HepG2 (cell line): Measurements from ENCODE around the gene LSM12. TPM values are rescaled to one million over a fixed set of nuclear protein-coding genes. Genes with fewer than 3 reads are reported as not detected.

Source experiments
- CCDC6 ChIP-seq: sonication (generic); formaldehyde crosslinking; IDR thresholded peaks from 2 replicates; pipeline ENCODE4 v1.8.1; 2022; ENCODE audit warnings: mild to moderate bottlenecking, missing genetic modification reagents, moderate library complexity
- CHD2 ChIP-seq: IDR thresholded peaks from 2 replicates; pipeline ENCODE4 v1.6.1; 2011; ENCODE audit warnings: low read depth, low read length, improper control_type of control experiment
- ERF ChIP-seq: IDR thresholded peaks from 2 replicates; pipeline ENCODE4 v1.6.1; 2018; ENCODE audit warnings: missing biosample characterization, missing genetic modification reagents
- FOXA1 ChIP-seq, 2 experiments: fragments of 450-650 bp in 1 of 2; sonication (generic) in 1 of 2; formaldehyde crosslinking in 1 of 2; IDR thresholded peaks; 2 replicates each; pipeline versions ENCODE4 v1.4.0 to v1.6.1; 2016 to 2020; ENCODE audit warnings: missing genetic modification reagents in 1 of 2
- HOXA3 ChIP-seq: sonication (generic); formaldehyde crosslinking; IDR thresholded peaks from 2 replicates; pipeline ENCODE4 v1.5.0; 2020; ENCODE audit warnings: missing genetic modification reagents
- KLF15 ChIP-seq: sonication (generic); formaldehyde crosslinking; IDR thresholded peaks from 2 replicates; pipeline ENCODE4 v1.8.1; 2023; ENCODE audit warnings: borderline replicate concordance, mild to moderate bottlenecking, inconsistent platforms, missing genetic modification reagents, mixed read lengths
- MXD4 ChIP-seq: IDR thresholded peaks from 2 replicates; pipeline ENCODE4 v1.6.1; 2016; ENCODE audit warnings: mild to moderate bottlenecking, missing biosample characterization, missing genetic modification reagents
- PITX1 ChIP-seq: sonication (generic); formaldehyde crosslinking; IDR thresholded peaks from 2 replicates; pipeline ENCODE4 v1.5.1; 2020; ENCODE audit warnings: mild to moderate bottlenecking, missing genetic modification reagents
- SNRNP70 ChIP-seq: fragments of 200-400 bp; formaldehyde crosslinking; IDR thresholded peaks from 2 replicates; pipeline ENCODE4 v1.6.1; 2017; ENCODE audit warnings: mild to moderate bottlenecking, low read depth, low read length, moderate library complexity
- SP5 ChIP-seq: IDR thresholded peaks from 2 replicates; pipeline ENCODE4 v1.6.1; 2016; ENCODE audit warnings: low read depth, borderline replicate concordance
- STAT6 ChIP-seq: sonication (generic); formaldehyde crosslinking; IDR thresholded peaks from 2 replicates; pipeline ENCODE4 v1.4.0; 2020; ENCODE audit warnings: missing genetic modification reagents, mild to moderate bottlenecking, borderline replicate concordance
- ZNF567 ChIP-seq: sonication (generic); formaldehyde crosslinking; IDR thresholded peaks from 2 replicates; pipeline ENCODE4 v1.8.1; 2023; ENCODE audit warnings: mild to moderate bottlenecking, missing genetic modification reagents, borderline replicate concordance
- ZNF614 ChIP-seq: IDR thresholded peaks from 2 replicates; pipeline ENCODE4 v1.6.1; 2018; ENCODE audit warnings: missing biosample characterization, missing genetic modification reagents, inconsistent platforms, borderline replicate concordance
- ZNF75D ChIP-seq: sonication (generic); formaldehyde crosslinking; IDR thresholded peaks from 2 replicates; pipeline ENCODE4 v1.8.1; 2023; ENCODE audit warnings: missing genetic modification reagents, mild to moderate bottlenecking, borderline replicate concordance
- ZNF800 ChIP-seq: sonication (generic); formaldehyde crosslinking; IDR thresholded peaks from 2 replicates; pipeline ENCODE4 v1.4.0; 2020; ENCODE audit warnings: missing genetic modification reagents
- ZNF891 ChIP-seq: sonication (generic); formaldehyde crosslinking; IDR thresholded peaks from 2 replicates; pipeline ENCODE4 v1.5.0; 2020; ENCODE audit warnings: mild to moderate bottlenecking, missing genetic modification reagents
- polyA plus RNA-seq, 8 experiments: library from polyadenylated mRNA; depleted of rRNA in 3 of 8; stranded (reverse) in 7 of 8; unstranded in 1 of 8; fragments of >200 nt; fragmentation: Illumina TruSeq in 4 of 8; extraction: Trizol in 4 of 8; gene quantifications; 2 replicates each; pipeline versions ENCODE4 v1.2.1 to v1.2.3, GENCODE V29; 2011 to 2016; ENCODE audit warnings: low read depth in 4 of 8, missing spikeins in 1 of 8, mixed read lengths in 1 of 8; ENCODE audit not compliant: insufficient read depth in 1 of 8
- total RNA-seq, 5 experiments: library from RNA; depleted of rRNA; stranded (reverse); fragments of >200 nt; fragmentation: Illumina TruSeq; extraction: Trizol; gene quantifications; 2 replicates each; pipeline ENCODE4 v1.2.3, GENCODE V29; 2016; ENCODE audit warnings: low read depth in 1 of 5
- TF ChIP-seq, protein P1 (sequence below): sonication (generic); formaldehyde crosslinking; IDR thresholded peaks from 2 replicates; pipeline ENCODE4 v1.4.0; 2020; ENCODE audit warnings: missing genetic modification reagents, borderline replicate concordance

The LSM12 gene
- total and polyA plus RNA-seq, 2 of the 13 experiments (the other 11 are each of a cell fraction or from before 2014, with no cell fraction given), result 52.8 to 55.7 TPM

GRCh38 chr17:44095647-44096496, 29.4 kb upstream of the LSM12 start (continued):
- TF ChIP-seq KLF15, result no peak
- TF ChIP-seq SP5 (CRISPR knock-in tag), result peak; percentile 63
- no peak for TF ChIP-seq SNRNP70
- TF ChIP-seq ZNF75D, result no peak
- TF ChIP-seq ZNF800, result no peak
- peak; percentile 97; the same call in 1 of the 2 replicates for TF ChIP-seq ZNF614 (CRISPR knock-in tag)
- no peak for TF ChIP-seq ERF (CRISPR knock-in tag)
- TF ChIP-seq ZNF891 (CRISPR knock-in tag), result peak; percentile 59; the same call in 1 of the 2 replicates
- peak; percentile 40; the same call in 1 of the 2 replicates for TF ChIP-seq MXD4 (CRISPR knock-in tag)
- TF ChIP-seq, protein P1, sequence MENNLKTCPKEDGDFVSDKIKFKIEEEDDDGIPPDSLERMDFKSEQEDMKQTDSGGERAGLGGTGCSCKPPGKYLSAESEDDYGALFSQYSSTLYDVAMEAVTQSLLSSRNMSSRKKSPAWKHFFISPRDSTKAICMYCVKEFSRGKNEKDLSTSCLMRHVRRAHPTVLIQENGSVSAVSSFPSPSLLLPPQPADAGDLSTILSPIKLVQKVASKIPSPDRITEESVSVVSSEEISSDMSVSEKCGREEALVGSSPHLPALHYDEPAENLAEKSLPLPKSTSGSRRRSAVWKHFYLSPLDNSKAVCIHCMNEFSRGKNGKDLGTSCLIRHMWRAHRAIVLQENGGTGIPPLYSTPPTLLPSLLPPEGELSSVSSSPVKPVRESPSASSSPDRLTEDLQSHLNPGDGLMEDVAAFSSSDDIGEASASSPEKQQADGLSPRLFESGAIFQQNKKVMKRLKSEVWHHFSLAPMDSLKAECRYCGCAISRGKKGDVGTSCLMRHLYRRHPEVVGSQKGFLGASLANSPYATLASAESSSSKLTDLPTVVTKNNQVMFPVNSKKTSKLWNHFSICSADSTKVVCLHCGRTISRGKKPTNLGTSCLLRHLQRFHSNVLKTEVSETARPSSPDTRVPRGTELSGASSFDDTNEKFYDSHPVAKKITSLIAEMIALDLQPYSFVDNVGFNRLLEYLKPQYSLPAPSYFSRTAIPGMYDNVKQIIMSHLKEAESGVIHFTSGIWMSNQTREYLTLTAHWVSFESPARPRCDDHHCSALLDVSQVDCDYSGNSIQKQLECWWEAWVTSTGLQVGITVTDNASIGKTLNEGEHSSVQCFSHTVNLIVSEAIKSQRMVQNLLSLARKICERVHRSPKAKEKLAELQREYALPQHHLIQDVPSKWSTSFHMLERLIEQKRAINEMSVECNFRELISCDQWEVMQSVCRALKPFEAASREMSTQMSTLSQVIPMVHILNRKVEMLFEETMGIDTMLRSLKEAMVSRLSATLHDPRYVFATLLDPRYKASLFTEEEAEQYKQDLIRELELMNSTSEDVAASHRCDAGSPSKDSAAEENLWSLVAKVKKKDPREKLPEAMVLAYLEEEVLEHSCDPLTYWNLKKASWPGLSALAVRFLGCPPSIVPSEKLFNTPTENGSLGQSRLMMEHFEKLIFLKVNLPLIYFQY (CRISPR knock-in tag), result peak; percentile 61; the same call in 1 of the 2 replicates
- peak; percentile 48; the same call in 1 of the 2 replicates for TF ChIP-seq PITX1 (CRISPR knock-in tag)
- no peak for TF ChIP-seq ZNF567 (CRISPR knock-in tag)
- TF ChIP-seq HOXA3 (CRISPR knock-in tag), result peak; percentile 40
- TF ChIP-seq FOXA1 (IDR thresholded peaks at IDR 0.05), result no peak
- TF ChIP-seq FOXA1 (CRISPR knock-in tag; IDR thresholded peaks at IDR 0.05), result peak; percentile 64
- peak; percentile 69 for TF ChIP-seq CCDC6 (CRISPR knock-in tag)
- TF ChIP-seq STAT6 (CRISPR knock-in tag), result 0 out of 2 replicates have a peak, but pooled peaks have one; percentile 53
- peak; percentile 29; the same call in 1 of the 2 replicates for TF ChIP-seq CHD2
